ENCODE measurements around the gene ZBTB40.
A peak's percentile ranks its signal among the peaks of the same experiment; 100 is the strongest.

ZBTB40 gene

GRCh38 chr1:22471610-22472009 lies 20.0 kb downstream of the ZBTB40 start:
- no peaks in the 10 kb centered on the region for H3K9me3 ChIP-seq (ENCODE audit: control insufficient read depth, insufficient read depth, low read depth, low read length)
- H3K27me3 ChIP-seq (ENCODE audit: control insufficient read depth, insufficient read depth, low read length): no peaks in the 10 kb centered on the region
- no peak overlapping the region for H3K4me3 ChIP-seq (ENCODE audit: low read depth, low read length)
- H3K36me3 ChIP-seq (ENCODE audit: control insufficient read depth, insufficient read depth, low read length): no peaks in the 10 kb centered on the region
- no peak overlapping the region for H3K9ac ChIP-seq (ENCODE audit: low read length)
- no peak overlapping the region for H3K27ac ChIP-seq (ENCODE audit: low read depth, low read length)
- H3K4me1 ChIP-seq (ENCODE audit: control insufficient read depth, insufficient read depth, low read length): no peaks in the 10 kb centered on the region

- Histone ChIP-seq H3K27ac (ENCODE audit: low read depth, low read length) (no peak overlapping the region), H3K4me3 (ENCODE audit: low read depth, low read length) (no peak overlapping the region), H3K9ac (ENCODE audit: low read length) (no peak overlapping the region), H3K9me3 (ENCODE audit: control insufficient read depth, insufficient read depth, low read depth, low read length) (no peaks in the 10 kb centered on the region), H3K36me3 (ENCODE audit: control insufficient read depth, insufficient read depth, low read length) (no peaks in the 10 kb centered on the region), H3K4me1 (ENCODE audit: control insufficient read depth, insufficient read depth, low read length) (no peaks in the 10 kb centered on the region), H3K27me3 (ENCODE audit: control insufficient read depth, insufficient read depth, low read length) (no peaks in the 10 kb centered on the region)
These were observed 20.9 kb downstream of the ZBTB40 start for GRCh38 chr1:22472596-22472995.

- no peaks in the 10 kb centered on the region for H3K9me3 ChIP-seq (ENCODE audit: control insufficient read depth, insufficient read depth, low read depth, low read length)
- no peaks in the 10 kb centered on the region for H3K27me3 ChIP-seq (ENCODE audit: control insufficient read depth, insufficient read depth, low read length)
- no peaks in the 10 kb centered on the region for H3K36me3 ChIP-seq (ENCODE audit: control insufficient read depth, insufficient read depth, low read length)
- H3K27ac ChIP-seq (ENCODE audit: low read depth, low read length): no peak overlapping the region
- H3K4me3 ChIP-seq (ENCODE audit: low read depth, low read length): no peak overlapping the region
- H3K4me1 ChIP-seq (ENCODE audit: control insufficient read depth, insufficient read depth, low read length): no peaks in the 10 kb centered on the region
- H3K9ac ChIP-seq (ENCODE audit: low read length): no peak overlapping the region
These were observed 22.3 kb downstream of the ZBTB40 start for GRCh38 chr1:22473952-22474351.

GRCh38 chr1:22476566-22476965 lies 24.9 kb downstream of the ZBTB40 start:
- Histone ChIP-seq H3K27ac (ENCODE audit: low read depth, low read length) (no peak overlapping the region), H3K36me3 (ENCODE audit: control insufficient read depth, insufficient read depth, low read length) (no peaks in the 10 kb centered on the region), H3K4me3 (ENCODE audit: low read depth, low read length) (no peak overlapping the region), H3K4me1 (ENCODE audit: control insufficient read depth, insufficient read depth, low read length) (no peaks in the 10 kb centered on the region), H3K9me3 (ENCODE audit: control insufficient read depth, insufficient read depth, low read depth, low read length) (no peaks in the 10 kb centered on the region), H3K27me3 (ENCODE audit: control insufficient read depth, insufficient read depth, low read length) (no peaks in the 10 kb centered on the region), H3K9ac (ENCODE audit: low read length) (no peak overlapping the region)

GRCh38 chr1:22483121-22483520 lies 31.5 kb downstream of the ZBTB40 start:
- Histone ChIP-seq H3K9me3 (ENCODE audit: control insufficient read depth, insufficient read depth, low read depth, low read length) (peaks cover 11% of the 10 kb centered on the region; the same call in 1 of the 2 replicates), H3K4me1 (ENCODE audit: control insufficient read depth, insufficient read depth, low read length) (peaks cover 14% of the 10 kb centered on the region), H3K27me3 (ENCODE audit: control insufficient read depth, insufficient read depth, low read length) (no peaks in the 10 kb centered on the region), H3K4me3 (ENCODE audit: low read depth, low read length) (no peak overlapping the region), H3K36me3 (ENCODE audit: control insufficient read depth, insufficient read depth, low read length) (no peaks in the 10 kb centered on the region), H3K27ac (ENCODE audit: low read depth, low read length) (no peak overlapping the region), H3K9ac (ENCODE audit: low read length) (no peak overlapping the region)

GRCh38 chr1:22484706-22485345 lies 33.2 kb downstream of the ZBTB40 start:
- Histone ChIP-seq H3K27ac (ENCODE audit: low read depth, low read length) (no peak overlapping the region), H3K9ac (ENCODE audit: low read length) (no peak overlapping the region), H3K27me3 (ENCODE audit: control insufficient read depth, insufficient read depth, low read length) (no peaks in the 10 kb centered on the region), H3K4me3 (ENCODE audit: low read depth, low read length) (no peak overlapping the region), H3K4me1 (ENCODE audit: control insufficient read depth, insufficient read depth, low read length) (peaks cover 31% of the 10 kb centered on the region), H3K36me3 (ENCODE audit: control insufficient read depth, insufficient read depth, low read length) (no peaks in the 10 kb centered on the region), H3K9me3 (ENCODE audit: control insufficient read depth, insufficient read depth, low read depth, low read length) (peaks cover 11% of the 10 kb centered on the region; the same call in 1 of the 2 replicates)

- Histone ChIP-seq H3K4me1 (ENCODE audit: control insufficient read depth, insufficient read depth, low read length) (peaks cover 35% of the 10 kb centered on the region), H3K4me3 (ENCODE audit: low read depth, low read length) (no peak overlapping the region), H3K9me3 (ENCODE audit: control insufficient read depth, insufficient read depth, low read depth, low read length) (peaks cover 11% of the 10 kb centered on the region; the same call in 1 of the 2 replicates), H3K27ac (ENCODE audit: low read depth, low read length) (no peak overlapping the region), H3K36me3 (ENCODE audit: control insufficient read depth, insufficient read depth, low read length) (no peaks in the 10 kb centered on the region), H3K9ac (ENCODE audit: low read length) (no peak overlapping the region), H3K27me3 (ENCODE audit: control insufficient read depth, insufficient read depth, low read length) (no peaks in the 10 kb centered on the region)
These were observed 33.8 kb downstream of the ZBTB40 start for GRCh38 chr1:22485431-22485830.

- peaks cover 11% of the 10 kb centered on the region; the same call in 1 of the 2 replicates for H3K9me3 ChIP-seq (ENCODE audit: control insufficient read depth, insufficient read depth, low read depth, low read length)
- no peaks in the 10 kb centered on the region for H3K27me3 ChIP-seq (ENCODE audit: control insufficient read depth, insufficient read depth, low read length)
- H3K4me3 ChIP-seq (ENCODE audit: low read depth, low read length): no peak overlapping the region
These were observed 36.1 kb downstream of the ZBTB40 start for GRCh38 chr1:22487781-22488180.

GRCh38 chr1:22488319-22488718 lies 36.7 kb downstream of the ZBTB40 start:
- Histone ChIP-seq H3K9ac (ENCODE audit: low read length) (no peak overlapping the region), H3K36me3 (ENCODE audit: control insufficient read depth, insufficient read depth, low read length) (peaks cover 3% of the 10 kb centered on the region; the same call in 1 of the 2 replicates), H3K27me3 (ENCODE audit: control insufficient read depth, insufficient read depth, low read length) (no peaks in the 10 kb centered on the region), H3K4me1 (ENCODE audit: control insufficient read depth, insufficient read depth, low read length) (peaks cover 50% of the 10 kb centered on the region), H3K4me3 (ENCODE audit: low read depth, low read length) (no peak overlapping the region), H3K27ac (ENCODE audit: low read depth, low read length) (no peak overlapping the region), H3K9me3 (ENCODE audit: control insufficient read depth, insufficient read depth, low read depth, low read length) (peaks cover 7% of the 10 kb centered on the region; the same call in 1 of the 2 replicates)

More at GRCh38 chr1:22487781-22488180, 36.1 kb downstream of the ZBTB40 start:
- Histone ChIP-seq H3K9ac (ENCODE audit: low read length) (no peak overlapping the region), H3K4me1 (ENCODE audit: control insufficient read depth, insufficient read depth, low read length) (peaks cover 50% of the 10 kb centered on the region), H3K27ac (ENCODE audit: low read depth, low read length) (no peak overlapping the region), H3K36me3 (ENCODE audit: control insufficient read depth, insufficient read depth, low read length) (no peaks in the 10 kb centered on the region)

- Histone ChIP-seq H3K4me3 (ENCODE audit: low read depth, low read length) (no peak overlapping the region), H3K4me1 (ENCODE audit: control insufficient read depth, insufficient read depth, low read length) (peaks cover 50% of the 10 kb centered on the region), H3K27ac (ENCODE audit: low read depth, low read length) (no peak overlapping the region), H3K9ac (ENCODE audit: low read length) (no peak overlapping the region), H3K36me3 (ENCODE audit: control insufficient read depth, insufficient read depth, low read length) (peaks cover 3% of the 10 kb centered on the region; the same call in 1 of the 2 replicates), H3K27me3 (ENCODE audit: control insufficient read depth, insufficient read depth, low read length) (no peaks in the 10 kb centered on the region), H3K9me3 (ENCODE audit: control insufficient read depth, insufficient read depth, low read depth, low read length) (peaks cover 5% of the 10 kb centered on the region; the same call in 1 of the 2 replicates)
These were observed 37.6 kb downstream of the ZBTB40 start for GRCh38 chr1:22489278-22489677.

- peaks cover 50% of the 10 kb centered on the region for H3K4me1 ChIP-seq (ENCODE audit: control insufficient read depth, insufficient read depth, low read length)
- H3K9me3 ChIP-seq (ENCODE audit: control insufficient read depth, insufficient read depth, low read depth, low read length): peaks cover under 1% of the 10 kb centered on the region; the same call in 1 of the 2 replicates
- no peak overlapping the region for H3K27ac ChIP-seq (ENCODE audit: low read depth, low read length)
- peaks cover 3% of the 10 kb centered on the region; the same call in 1 of the 2 replicates for H3K36me3 ChIP-seq (ENCODE audit: control insufficient read depth, insufficient read depth, low read length)
- no peak overlapping the region for H3K9ac ChIP-seq (ENCODE audit: low read length)
- H3K27me3 ChIP-seq (ENCODE audit: control insufficient read depth, insufficient read depth, low read length): no peaks in the 10 kb centered on the region
- 0 out of 2 replicates have a peak overlapping the region, but pooled peaks have one; percentile 10 for H3K4me3 ChIP-seq (ENCODE audit: low read depth, low read length)
These were observed 38.2 kb downstream of the ZBTB40 start for GRCh38 chr1:22489823-22490222.
